Nephron progenitor cell (in vitro differentiated cells): Measurements from ENCODE around the gene MAP3K3.

Experiments used
- DNase-seq: peaks from one replicate; pipeline ENCODE4 v3.0.0; 2021
- H3K27ac Mint-ChIP-seq: 2 replicates; pipeline ENCODE4 v1.8.0; 2021; ENCODE audit warnings: mild to moderate bottlenecking, moderate library complexity, mixed read lengths
- H3K27me3 Mint-ChIP-seq: 2 replicates; pipeline ENCODE4 v1.8.0; 2021; ENCODE audit warnings: mild to moderate bottlenecking, low read depth, mixed read lengths; ENCODE audit not compliant: poor library complexity
- H3K36me3 Mint-ChIP-seq: 2 replicates; pipeline ENCODE4 v1.8.0; 2021; ENCODE audit warnings: low read depth, mixed read lengths
- H3K4me1 Mint-ChIP-seq: 2 replicates; pipeline ENCODE4 v1.8.0; 2021; ENCODE audit warnings: mixed read lengths
- H3K4me3 Mint-ChIP-seq: 2 replicates; pipeline ENCODE4 v1.8.0; 2021; ENCODE audit warnings: mild to moderate bottlenecking, moderate library complexity, mixed read lengths
- H3K9me3 Mint-ChIP-seq: 2 replicates; pipeline ENCODE4 v1.8.0; 2021; ENCODE audit warnings: mild to moderate bottlenecking, moderate library complexity, mixed read lengths
- TF ChIP-seq, protein P1 (sequence below): fragments of 200-600 bp; sonication (generic); IDR thresholded peaks from 2 replicates; pipeline ENCODE4 v1.5.0; 2021; ENCODE audit warnings: antibody characterized with exemption

The MAP3K3 gene

DNA sequence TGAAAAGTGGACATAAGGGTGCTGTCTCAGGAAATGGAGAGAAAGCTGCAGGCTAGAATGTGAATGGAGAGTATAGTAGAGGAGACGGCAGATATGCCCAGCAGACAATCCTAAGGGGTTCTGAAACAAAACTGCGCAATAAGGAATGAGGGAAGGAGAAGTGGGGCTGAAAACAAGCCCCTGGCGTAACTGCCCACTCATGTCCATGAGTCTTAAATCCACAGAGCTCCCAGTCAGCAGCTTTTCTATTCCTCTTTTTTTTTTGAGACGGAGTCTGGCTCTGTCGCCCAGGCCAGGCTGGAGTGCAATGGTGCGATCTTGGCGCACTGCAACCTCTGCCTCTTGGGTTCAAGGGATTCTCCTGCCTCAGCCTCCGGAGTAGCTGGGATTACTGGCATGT is 113.5 kb downstream of the MAP3K3 start:
- peaks cover 7% of the 10 kb centered on the region for H3K4me1 Mint-ChIP-seq
- no peak for DNase-seq
- no peak overlapping the region for H3K27ac Mint-ChIP-seq
- no peaks in the 10 kb centered on the region for H3K9me3 Mint-ChIP-seq
- H3K27me3 Mint-ChIP-seq: peaks cover 3% of the 10 kb centered on the region
- TF ChIP-seq, protein P1, sequence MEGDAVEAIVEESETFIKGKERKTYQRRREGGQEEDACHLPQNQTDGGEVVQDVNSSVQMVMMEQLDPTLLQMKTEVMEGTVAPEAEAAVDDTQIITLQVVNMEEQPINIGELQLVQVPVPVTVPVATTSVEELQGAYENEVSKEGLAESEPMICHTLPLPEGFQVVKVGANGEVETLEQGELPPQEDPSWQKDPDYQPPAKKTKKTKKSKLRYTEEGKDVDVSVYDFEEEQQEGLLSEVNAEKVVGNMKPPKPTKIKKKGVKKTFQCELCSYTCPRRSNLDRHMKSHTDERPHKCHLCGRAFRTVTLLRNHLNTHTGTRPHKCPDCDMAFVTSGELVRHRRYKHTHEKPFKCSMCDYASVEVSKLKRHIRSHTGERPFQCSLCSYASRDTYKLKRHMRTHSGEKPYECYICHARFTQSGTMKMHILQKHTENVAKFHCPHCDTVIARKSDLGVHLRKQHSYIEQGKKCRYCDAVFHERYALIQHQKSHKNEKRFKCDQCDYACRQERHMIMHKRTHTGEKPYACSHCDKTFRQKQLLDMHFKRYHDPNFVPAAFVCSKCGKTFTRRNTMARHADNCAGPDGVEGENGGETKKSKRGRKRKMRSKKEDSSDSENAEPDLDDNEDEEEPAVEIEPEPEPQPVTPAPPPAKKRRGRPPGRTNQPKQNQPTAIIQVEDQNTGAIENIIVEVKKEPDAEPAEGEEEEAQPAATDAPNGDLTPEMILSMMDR: no peak
- H3K4me3 Mint-ChIP-seq: no peak overlapping the region
- peaks cover 13% of the 10 kb centered on the region for H3K36me3 Mint-ChIP-seq

DNA sequence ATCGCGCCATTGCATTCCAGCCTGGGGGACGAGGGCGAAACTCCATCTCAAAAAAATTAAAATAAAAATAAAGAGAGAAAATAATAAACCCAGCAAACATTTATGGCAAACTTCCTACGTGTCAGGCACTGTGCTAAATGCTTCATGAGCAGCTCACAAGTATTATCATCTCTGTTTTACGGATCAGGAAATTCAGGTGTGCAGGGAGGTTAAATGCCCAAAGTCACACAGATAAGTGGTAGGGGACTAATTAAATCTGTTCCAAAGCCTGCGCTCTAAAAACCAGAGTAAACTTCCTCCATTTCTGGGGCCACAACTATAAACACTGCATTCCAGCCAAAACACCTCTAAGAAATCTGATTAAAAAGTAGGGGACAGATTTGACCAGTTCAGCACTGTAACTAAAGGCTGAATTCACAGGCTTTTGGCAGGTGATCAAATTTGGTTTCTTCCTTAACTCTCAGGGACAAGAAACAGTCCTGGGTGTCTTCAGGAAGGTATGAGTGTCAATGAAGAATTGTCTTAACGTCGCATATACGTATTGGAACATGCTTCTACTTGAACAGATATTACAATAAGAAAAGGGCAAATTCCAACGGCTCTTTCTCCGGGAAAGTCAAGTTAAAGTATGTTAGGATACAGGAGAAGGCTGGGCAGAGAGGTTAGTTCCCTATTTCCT is 118.4 kb downstream of the MAP3K3 start:
- H3K4me3 Mint-ChIP-seq: peak overlapping the region; percentile 92
- peaks cover 20% of the 10 kb centered on the region for H3K4me1 Mint-ChIP-seq
- peaks cover 11% of the 10 kb centered on the region for H3K36me3 Mint-ChIP-seq
- peak overlapping the region; percentile 70 for H3K27ac Mint-ChIP-seq
- peaks cover 3% of the 10 kb centered on the region for H3K27me3 Mint-ChIP-seq
- H3K9me3 Mint-ChIP-seq: no peaks in the 10 kb centered on the region
- TF ChIP-seq, protein P1: no peak
- no peak for DNase-seq

DNA sequence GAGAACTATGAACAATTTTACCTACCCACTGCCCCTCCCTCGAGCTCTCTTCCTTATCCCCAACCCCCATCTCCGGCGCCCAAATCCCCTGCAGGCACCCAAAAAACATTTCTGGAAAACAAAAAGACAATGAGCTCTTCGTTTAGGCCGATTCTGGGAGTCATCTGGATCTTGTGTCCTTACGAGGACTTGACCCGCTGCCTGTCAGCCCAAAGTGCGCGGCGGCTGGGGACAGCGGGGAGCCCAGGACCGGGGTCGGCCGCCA is 118.9 kb downstream of the MAP3K3 start:
- no peak for DNase-seq
- TF ChIP-seq, protein P1: no peak
- peaks cover 20% of the 10 kb centered on the region for H3K4me1 Mint-ChIP-seq
- no peaks in the 10 kb centered on the region for H3K9me3 Mint-ChIP-seq
- H3K27me3 Mint-ChIP-seq: peaks cover 3% of the 10 kb centered on the region
- peak overlapping the region; percentile 92 for H3K4me3 Mint-ChIP-seq
- peaks cover 16% of the 10 kb centered on the region for H3K36me3 Mint-ChIP-seq
- peak overlapping the region; percentile 70 for H3K27ac Mint-ChIP-seq

DNA sequence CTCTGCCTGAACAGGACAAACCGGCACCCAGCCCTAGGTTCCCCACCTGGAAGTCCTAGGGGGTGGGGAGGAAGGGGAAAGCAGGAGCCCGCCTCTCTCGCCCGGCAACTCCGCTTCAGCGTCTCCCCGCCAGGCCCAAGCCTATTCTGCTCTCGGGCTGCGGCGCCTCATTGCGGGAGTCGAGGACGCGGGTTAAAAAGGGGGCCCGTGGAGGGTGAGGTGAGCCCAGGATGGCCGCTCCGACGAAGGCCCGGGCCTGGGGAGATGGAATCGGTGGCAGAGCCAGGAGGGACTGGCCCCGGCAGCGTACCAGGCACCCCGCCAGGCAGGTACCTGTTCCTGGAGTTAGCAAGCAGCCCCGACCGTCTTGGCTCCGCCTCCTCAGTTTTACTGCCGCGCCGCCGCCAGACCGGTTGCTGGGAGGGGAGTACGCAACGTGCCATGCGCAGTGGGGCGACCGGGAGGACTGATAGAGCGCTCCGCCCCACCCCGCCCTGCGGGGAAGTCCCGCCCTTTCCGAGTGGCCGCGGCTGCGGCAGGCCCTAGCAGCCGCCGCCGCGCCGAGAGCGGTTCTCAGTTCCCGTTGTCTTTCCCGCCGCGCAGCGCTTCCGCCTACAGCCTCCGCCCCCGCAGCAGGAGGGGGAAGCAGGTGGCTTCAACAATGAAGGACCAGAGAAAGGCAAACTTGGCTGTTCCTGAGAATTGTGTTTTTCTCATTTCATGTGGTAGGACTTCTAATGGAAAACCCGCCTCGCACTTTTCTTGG is 119.4 kb downstream of the MAP3K3 start, which contains the start of gene STRADA:
TSS of gene STRADA (minus strand) at position 392 of the 766 bp plus-strand sequence. CDS start 13,430 bp downstream, outside the sequence.
- H3K9me3 Mint-ChIP-seq: no peaks in the 10 kb centered on the region
- peaks cover 20% of the 10 kb centered on the region for H3K4me1 Mint-ChIP-seq
- peak within 1 kb of the TSS; percentile 95 for H3K27ac Mint-ChIP-seq
- H3K4me3 Mint-ChIP-seq: peak within 1 kb of the TSS; percentile 92
- H3K36me3 Mint-ChIP-seq: peaks cover 19% of the 10 kb centered on the region
- peaks cover under 1% of the 10 kb centered on the region for H3K27me3 Mint-ChIP-seq
- TF ChIP-seq, protein P1: no peak
- peak; percentile 99 for DNase-seq
